Fibroblast of lung (primary cell): Measurements from ENCODE around the gene PRKCH. TPM values are rescaled to one million over a fixed set of nuclear protein-coding genes. Genes with fewer than 3 reads are reported as not detected.

Experiments used
- DNase-seq, 2 donors: peaks; one replicate each; pipeline versions ENCODE4 v3.0.0 to v3.0.0-alpha.2; 2010; ENCODE audit warnings: low read depth in 2 of 2
- H2AFZ ChIP-seq: 2 replicates; pipeline ENCODE4 v1.5.1; 2012; ENCODE audit warnings: low read length, control low read depth, inconsistent platforms
- H3K27ac ChIP-seq: 2 replicates; pipeline ENCODE4 v1.5.1; 2011; ENCODE audit warnings: low read length, control low read depth; ENCODE audit not compliant: insufficient read depth
- H3K27me3 ChIP-seq: 2 replicates; pipeline ENCODE4 v1.5.1; 2011; ENCODE audit warnings: mild to moderate bottlenecking, low read length; ENCODE audit not compliant: control insufficient read depth, insufficient read depth
- H3K36me3 ChIP-seq: 2 replicates; pipeline ENCODE4 v1.5.1; 2011; ENCODE audit warnings: low read length; ENCODE audit not compliant: control insufficient read depth, insufficient read depth
- H3K4me1 ChIP-seq: 2 replicates; pipeline ENCODE4 v1.5.1; 2011; ENCODE audit warnings: low read length; ENCODE audit not compliant: control insufficient read depth, insufficient read depth; ENCODE audit errors: extremely low read depth
- H3K4me2 ChIP-seq: 2 replicates; pipeline ENCODE4 v1.5.1; 2011; ENCODE audit warnings: low read length, control low read depth; ENCODE audit not compliant: insufficient read depth; ENCODE audit errors: extremely low read depth
- H3K4me3 ChIP-seq, 4 experiments: fragments of 200-600 bp in 1 of 4; sonication (generic) in 1 of 4; replicated peaks in 1 of 4; 2 replicates each; pipeline ENCODE4 v1.5.1; 2011 to 2016; ENCODE audit warnings: low read length in 4 of 4, low read depth in 3 of 4, mild to moderate bottlenecking in 3 of 4, control low read depth in 2 of 4, inconsistent platforms in 1 of 4, mixed read lengths in 1 of 4; ENCODE audit not compliant: insufficient read depth in 1 of 4; ENCODE audit errors: control extremely low read depth in 1 of 4
- H3K79me2 ChIP-seq: 2 replicates; pipeline ENCODE4 v1.5.1; 2012; ENCODE audit warnings: mild to moderate bottlenecking, low read length, inconsistent platforms; ENCODE audit not compliant: control insufficient read depth, insufficient read depth
- H3K9ac ChIP-seq: 2 replicates; pipeline ENCODE4 v1.5.1; 2011; ENCODE audit warnings: mild to moderate bottlenecking, low read length, control low read depth; ENCODE audit not compliant: insufficient read depth
- H3K9me3 ChIP-seq: 2 replicates; pipeline ENCODE4 v1.5.1; 2012; ENCODE audit warnings: low read depth, low read length; ENCODE audit not compliant: control insufficient read depth, insufficient read depth
- H4K20me1 ChIP-seq: 2 replicates; pipeline ENCODE4 v1.5.1; 2011; ENCODE audit warnings: low read length; ENCODE audit not compliant: control insufficient read depth, insufficient read depth; ENCODE audit errors: extremely low read depth
- CTCF ChIP-seq, 2 donors: IDR thresholded peaks in 1 of 2; conservative IDR thresholded peaks in 1 of 2; 1 replicate in 1 of 2; 2 replicates in 1 of 2; pipeline ENCODE4 v1.5.1; 2011 to 2012; ENCODE audit warnings: low read length in 2 of 2, control low read depth in 1 of 2, inconsistent platforms in 1 of 2, low read depth in 1 of 2, mild to moderate bottlenecking in 1 of 2
- EZH2 ChIP-seq: IDR thresholded peaks from 2 replicates; pipeline ENCODE4 v1.5.1; 2012; ENCODE audit warnings: low read length, control low read depth, mild to moderate bottlenecking; ENCODE audit errors: missing control alignments
- polyA plus RNA-seq, 2 donors: library from polyadenylated mRNA; depleted of rRNA in 1 of 2; stranded (reverse) in 1 of 2; unstranded in 1 of 2; fragments of >200 nt; gene quantifications; 2 replicates each; pipeline ENCODE4 v1.2.1, GENCODE V29; 2011 to 2012; ENCODE audit warnings: missing spikeins in 1 of 2
- total RNA-seq: library from RNA; depleted of rRNA; stranded (reverse); fragments of >200 nt; gene quantifications from 2 replicates; pipeline ENCODE4 v1.2.1, GENCODE V29; 2014

Gene PRKCH
- total and polyA plus RNA-seq, 2 donors (not counting 1 experiment from before 2014, with no cell fraction given), result 2.9 to 5.4 TPM

DNA sequence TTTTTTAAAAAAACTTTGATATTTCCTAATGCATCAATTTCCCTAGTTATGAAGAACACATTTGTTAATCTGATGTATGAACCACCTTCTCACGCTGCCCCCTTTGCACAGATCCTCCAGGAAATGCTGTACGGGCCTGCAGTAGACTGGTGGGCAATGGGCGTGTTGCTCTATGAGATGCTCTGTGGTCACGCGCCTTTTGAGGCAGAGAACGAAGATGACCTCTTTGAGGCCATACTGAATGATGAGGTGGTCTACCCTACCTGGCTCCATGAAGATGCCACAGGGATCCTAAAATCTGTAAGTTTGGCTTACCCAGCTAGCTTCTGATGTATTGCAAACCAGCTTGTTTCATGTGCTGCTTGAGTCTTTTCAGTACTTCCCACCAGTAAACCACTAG lies 208.9 kb downstream of the PRKCH start:
- DNase-seq, result no peak
- Histone ChIP-seq H3K27ac (no peak overlapping the region), H3K4me1 (peaks cover 16% of the 10 kb centered on the region), H3K4me2 (no peak overlapping the region), H3K9ac (no peak overlapping the region), H4K20me1 (no peaks in the 10 kb centered on the region), H3K9me3 (no peaks in the 10 kb centered on the region), H2AFZ (no peak overlapping the region), H3K4me3 (no peak overlapping the region), H3K79me2 (no peaks in the 10 kb centered on the region), H3K36me3 (no peaks in the 10 kb centered on the region), H3K27me3 (no peaks in the 10 kb centered on the region)
- no peak for TF ChIP-seq CTCF (conservative IDR thresholded peaks at IDR 0.05 in 1 of 2, IDR thresholded peaks at IDR 0.05 in 1 of 2; ENCODE audit: low read depth in 1 of 2, low read length in 2 of 2)
- TF ChIP-seq EZH2, result no peak

DNA sequence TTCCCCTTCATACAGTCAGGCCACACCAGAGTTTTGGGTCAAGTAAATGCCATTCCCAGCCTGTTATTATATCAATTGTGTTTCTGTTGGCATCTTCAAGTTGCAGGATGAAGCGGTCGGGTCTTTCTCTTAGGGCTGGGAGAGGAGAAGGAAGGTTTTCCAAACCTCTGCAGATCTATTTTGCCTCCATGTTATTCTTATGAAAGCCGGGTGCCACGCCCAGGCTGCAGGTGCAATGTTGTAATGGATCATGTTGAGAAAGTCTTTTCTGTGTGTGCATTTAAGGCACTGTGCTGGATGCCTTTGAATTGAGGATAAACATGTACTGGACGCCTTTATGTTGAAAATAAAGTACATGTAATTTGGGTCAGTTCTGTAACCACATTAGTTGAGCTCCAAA lies 209.5 kb downstream of the PRKCH start:
- Histone ChIP-seq H3K9ac (no peak overlapping the region), H3K4me1 (peaks cover 14% of the 10 kb centered on the region), H3K36me3 (no peaks in the 10 kb centered on the region), H3K9me3 (no peaks in the 10 kb centered on the region), H4K20me1 (no peaks in the 10 kb centered on the region), H3K27ac (no peak overlapping the region), H3K4me2 (no peak overlapping the region), H2AFZ (no peak overlapping the region), H3K27me3 (no peaks in the 10 kb centered on the region), H3K79me2 (no peaks in the 10 kb centered on the region), H3K4me3 (no peak overlapping the region)
- no peak for DNase-seq
- no peak for TF ChIP-seq CTCF (conservative IDR thresholded peaks at IDR 0.05 in 1 of 2, IDR thresholded peaks at IDR 0.05 in 1 of 2; ENCODE audit: low read depth in 1 of 2, low read length in 2 of 2)
- no peak for TF ChIP-seq EZH2

- H3K9me3 ChIP-seq, result no peaks in the 10 kb centered on the region
- no peak overlapping the region for H3K27ac ChIP-seq
- H2AFZ ChIP-seq, result no peak overlapping the region
- H4K20me1 ChIP-seq, result no peaks in the 10 kb centered on the region
- peaks cover 14% of the 10 kb centered on the region for H3K4me1 ChIP-seq
- no peak for DNase-seq
- H3K79me2 ChIP-seq, result no peaks in the 10 kb centered on the region
- H3K36me3 ChIP-seq, result no peaks in the 10 kb centered on the region
- no peak overlapping the region for H3K9ac ChIP-seq
- no peak overlapping the region for H3K4me3 ChIP-seq
- TF ChIP-seq CTCF (conservative IDR thresholded peaks at IDR 0.05 in 1 of 2, IDR thresholded peaks at IDR 0.05 in 1 of 2; ENCODE audit: low read depth in 1 of 2, low read length in 2 of 2), result no peak
- TF ChIP-seq EZH2, result no peak
- no peak overlapping the region for H3K4me2 ChIP-seq
- no peaks in the 10 kb centered on the region for H3K27me3 ChIP-seq
Observed at GRCh38 chr14:61531465-61532122, 210.2 kb downstream of the PRKCH start.
